GM19455 (cell line): ENCODE measurements around the gene MYOG.

ENCODE experiments used
- ATAC-seq: cut with Tn5 transposase; IDR thresholded peaks from one replicate; pipeline ENCODE4 v1.9.1; 2021; ENCODE audit not compliant: unreplicated experiment

MYOG gene

DNA sequence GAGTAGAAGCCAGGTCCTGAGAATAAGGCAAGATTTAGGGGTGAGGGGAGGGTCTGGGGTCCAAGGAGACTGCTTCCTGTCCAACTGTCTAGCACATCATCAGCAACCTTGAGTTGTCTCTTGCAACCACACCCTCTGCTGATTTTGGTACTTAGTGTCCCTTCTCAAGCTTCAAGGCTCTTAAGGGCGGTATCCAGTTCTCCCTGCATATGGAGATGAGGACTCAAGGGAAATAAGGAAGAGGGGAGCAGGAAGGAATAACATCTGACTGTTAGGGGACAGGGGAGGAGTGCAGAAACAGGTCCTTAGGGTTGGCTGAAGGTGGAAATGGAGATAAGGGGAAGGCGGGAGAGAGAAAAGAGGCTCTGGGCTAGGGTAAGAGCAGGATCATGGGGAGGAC, 12.3 kb downstream of the MYOG start:
- ATAC-seq: no peak

DNA sequence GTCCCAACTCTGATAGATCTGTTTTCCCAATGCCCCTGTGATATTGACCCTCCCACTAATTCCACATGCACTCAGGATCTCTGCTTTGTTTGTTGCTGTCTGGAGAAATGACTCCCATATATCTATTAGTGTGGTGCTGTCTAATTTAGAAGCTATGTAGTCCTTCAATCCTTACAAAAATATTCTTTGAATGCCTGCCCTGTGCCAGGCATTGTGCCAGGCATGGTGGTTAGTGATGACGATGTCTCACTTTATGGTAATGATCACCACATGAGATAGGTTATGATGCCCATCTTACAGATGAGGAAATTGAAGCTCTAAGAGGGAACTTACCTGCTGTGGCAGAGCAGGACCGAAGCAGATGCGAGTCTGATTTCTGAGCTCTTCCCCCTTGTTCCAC, 12.9 kb downstream of the MYOG start:
- no peak for ATAC-seq

DNA sequence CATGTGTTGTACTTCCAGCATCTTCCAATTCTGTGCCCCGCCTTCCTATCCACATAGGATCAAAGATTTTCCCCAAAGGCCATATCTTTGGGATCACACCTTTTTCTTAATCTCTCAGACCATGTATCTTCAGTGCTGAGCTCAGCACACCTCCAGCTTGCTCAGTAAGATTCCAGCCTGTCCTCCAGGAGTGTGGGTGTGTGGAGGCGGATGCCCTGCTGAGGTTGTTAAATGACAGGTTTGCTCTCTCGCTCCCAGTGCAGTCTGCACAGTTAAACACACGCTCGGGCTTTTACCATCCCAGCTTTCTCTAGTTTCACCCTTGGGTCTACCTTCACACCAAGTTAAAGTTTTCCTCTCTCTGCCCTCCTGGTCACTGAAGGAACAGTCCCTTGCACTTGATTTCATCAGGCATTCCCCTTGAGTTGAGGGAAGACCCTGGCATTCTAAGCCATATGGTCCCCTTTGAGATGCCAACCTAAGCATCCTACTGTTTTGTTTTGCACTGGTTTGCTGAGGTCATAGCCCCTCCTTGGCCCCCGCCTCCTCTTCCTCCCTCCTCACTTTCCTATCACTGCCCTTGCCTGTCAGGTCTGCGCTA, 13.7 kb downstream of the MYOG start:
- no peak for ATAC-seq

DNA sequence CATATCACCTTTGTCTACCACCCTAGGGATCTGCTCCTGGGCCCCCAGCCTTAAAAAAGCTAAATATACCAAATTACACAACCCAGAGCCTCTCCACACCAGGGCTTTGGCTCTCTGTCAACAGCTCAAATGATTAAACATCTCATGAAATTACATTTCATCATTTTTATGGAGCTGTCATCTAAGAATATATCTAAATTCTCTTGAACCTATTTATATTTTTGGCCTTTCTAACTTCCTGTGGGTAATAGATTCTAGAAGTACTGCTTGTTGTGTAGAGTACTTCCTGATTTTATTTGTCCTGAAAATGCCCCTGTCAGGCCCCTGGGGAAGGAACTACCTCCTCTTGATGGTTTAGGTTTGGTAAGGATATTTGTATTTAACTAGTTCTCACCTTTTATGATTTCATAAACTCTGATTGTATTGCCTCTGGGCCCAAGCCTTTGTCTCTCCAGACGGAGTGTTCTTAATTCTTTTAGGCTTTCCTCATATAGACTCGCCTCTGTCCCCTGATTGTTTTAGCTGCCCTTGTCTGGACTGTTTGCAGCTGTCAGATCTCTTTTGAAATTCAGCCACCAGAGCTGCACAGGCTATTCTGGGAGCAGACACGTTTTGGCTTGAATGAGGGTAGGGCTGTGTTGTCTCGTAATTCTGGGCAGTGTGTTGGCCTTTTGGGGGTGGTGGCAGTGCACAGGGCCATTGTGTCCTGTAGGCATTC, 16.6 kb downstream of the MYOG start:
- no peak for ATAC-seq

DNA sequence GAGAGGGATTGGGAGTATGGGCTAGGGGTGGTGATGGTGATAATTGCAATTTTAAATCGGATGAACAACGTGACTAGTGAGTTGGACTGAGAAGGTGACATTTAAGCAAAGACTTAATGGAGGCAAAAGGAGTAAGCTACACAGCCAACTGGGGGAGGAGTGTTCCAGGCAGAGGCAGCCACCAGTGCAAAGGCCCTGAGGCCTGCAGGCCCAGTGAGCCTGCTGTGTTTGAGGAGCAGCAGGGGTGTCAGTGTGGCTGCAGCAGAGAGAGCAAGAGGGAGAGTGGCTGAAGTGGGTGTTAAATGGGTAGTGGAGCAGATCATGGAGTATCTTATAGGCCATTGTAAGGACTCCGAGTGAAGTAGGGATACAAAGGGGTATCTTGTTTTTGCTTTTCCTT, 18.8 kb downstream of the MYOG start:
- ATAC-seq: no peak

DNA sequence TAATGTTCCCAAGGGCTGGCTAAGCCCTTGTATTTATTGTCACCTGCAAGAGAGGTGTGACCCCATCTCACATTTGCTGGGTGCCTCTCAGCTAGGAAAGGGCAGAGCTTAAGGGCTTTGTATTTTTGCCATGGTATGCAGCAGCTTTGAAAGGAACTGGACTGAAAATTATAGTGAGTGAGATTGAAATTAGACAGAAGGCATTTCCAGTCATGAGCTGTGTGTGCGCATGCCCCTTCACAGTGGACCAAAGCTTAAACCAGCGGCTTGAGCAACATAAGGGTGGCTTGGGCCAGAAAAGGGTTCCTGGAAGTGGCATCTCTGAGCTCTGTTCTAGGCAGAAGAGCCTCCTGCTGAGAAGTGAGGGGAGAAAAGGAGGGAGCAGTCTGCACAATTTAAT, 19.8 kb downstream of the MYOG start:
- ATAC-seq: no peak

DNA sequence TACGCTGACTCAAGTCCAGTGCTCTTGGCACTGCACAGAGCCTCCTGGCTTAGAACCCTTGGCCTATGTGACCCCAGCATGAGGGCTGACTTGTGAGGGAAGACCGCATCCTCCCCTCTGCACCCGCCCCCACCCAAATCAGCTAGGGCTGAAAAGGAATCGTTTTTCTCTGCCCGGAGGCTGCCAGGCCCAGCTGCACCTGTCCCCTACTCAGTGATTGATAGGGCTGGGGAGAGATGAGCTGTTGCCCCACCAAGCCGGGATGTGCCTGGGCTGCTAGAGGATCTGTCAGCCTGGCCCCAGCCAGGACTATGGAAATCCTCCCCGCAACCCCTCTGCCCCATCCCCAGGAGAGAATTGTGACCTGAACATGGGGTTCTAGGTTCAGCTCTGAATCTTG, 20.6 kb downstream of the MYOG start:
- no peak for ATAC-seq

DNA sequence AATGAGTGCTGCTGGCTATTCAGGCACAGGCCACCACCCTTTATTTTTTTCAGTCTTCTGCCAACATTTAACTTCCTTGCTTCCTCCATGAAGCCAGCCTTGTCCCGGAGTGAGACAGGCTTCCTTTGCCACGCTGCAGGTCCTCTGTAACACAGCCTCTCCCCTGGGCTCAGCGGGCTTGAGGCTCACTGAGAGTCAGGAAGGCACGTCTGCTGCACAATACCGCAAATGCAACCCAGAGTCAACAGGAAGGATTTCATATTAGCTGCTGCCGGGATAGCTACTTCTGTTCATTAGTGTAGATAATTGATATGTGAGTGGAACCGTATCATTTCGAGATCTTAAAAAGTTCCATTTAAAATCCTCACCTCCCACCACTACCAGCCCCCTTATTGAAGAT, 22.5 kb downstream of the MYOG start:
- no peak for ATAC-seq

DNA sequence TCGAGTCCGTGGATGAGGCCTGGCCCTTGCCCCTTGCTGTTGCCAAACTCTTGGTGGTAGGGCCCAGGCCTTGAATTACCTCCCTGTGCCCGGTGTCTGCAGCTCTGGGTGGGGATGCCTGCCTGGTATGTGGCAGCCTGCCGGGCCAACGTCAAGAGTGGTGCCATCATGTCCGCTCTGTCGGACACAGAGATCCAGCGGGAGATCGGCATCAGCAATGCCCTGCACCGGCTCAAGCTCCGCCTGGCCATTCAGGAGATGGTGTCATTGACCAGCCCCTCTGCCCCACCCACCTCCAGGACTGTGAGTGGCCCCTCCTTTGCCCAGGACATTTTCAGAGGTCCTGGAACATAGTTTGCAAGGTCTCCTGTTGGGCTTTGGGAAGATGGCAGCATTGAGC, 25.7 kb downstream of the MYOG start:
- no peak for ATAC-seq

DNA sequence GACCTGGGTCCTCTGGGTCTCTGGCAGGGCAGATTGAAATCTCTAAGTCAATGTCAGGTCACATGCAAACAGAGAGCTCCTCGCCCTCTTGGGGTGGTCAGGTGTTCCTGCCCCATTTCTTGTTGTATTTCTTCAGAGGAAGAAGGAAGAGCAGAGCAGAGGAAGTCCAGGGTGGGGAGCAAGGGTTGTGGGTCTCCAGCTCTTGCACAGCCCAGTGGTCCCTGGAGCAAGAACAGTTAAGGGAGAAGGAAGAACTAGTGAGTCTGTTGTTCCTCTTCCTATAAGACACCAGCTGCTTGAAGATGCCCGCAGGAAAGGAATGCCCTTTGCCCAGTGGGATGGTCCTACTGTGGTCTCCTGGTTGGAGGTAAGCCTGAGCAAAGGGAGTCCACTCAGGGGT, 26.3 kb downstream of the MYOG start:
- no peak for ATAC-seq

DNA sequence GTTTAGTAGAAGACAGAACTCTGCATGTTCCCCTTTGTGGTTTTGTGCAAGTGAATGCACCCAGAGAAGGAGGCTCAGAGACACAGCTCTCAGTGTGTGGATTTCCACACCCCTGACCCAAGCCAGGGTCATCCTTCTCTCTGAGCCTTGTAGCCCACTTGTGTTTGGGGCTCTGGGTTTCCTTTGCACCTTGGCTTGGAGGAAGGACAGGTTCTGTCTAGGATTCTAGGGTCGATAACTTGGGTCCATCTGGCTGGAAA, 27.2 kb downstream of the MYOG start:
- ATAC-seq: no peak

DNA sequence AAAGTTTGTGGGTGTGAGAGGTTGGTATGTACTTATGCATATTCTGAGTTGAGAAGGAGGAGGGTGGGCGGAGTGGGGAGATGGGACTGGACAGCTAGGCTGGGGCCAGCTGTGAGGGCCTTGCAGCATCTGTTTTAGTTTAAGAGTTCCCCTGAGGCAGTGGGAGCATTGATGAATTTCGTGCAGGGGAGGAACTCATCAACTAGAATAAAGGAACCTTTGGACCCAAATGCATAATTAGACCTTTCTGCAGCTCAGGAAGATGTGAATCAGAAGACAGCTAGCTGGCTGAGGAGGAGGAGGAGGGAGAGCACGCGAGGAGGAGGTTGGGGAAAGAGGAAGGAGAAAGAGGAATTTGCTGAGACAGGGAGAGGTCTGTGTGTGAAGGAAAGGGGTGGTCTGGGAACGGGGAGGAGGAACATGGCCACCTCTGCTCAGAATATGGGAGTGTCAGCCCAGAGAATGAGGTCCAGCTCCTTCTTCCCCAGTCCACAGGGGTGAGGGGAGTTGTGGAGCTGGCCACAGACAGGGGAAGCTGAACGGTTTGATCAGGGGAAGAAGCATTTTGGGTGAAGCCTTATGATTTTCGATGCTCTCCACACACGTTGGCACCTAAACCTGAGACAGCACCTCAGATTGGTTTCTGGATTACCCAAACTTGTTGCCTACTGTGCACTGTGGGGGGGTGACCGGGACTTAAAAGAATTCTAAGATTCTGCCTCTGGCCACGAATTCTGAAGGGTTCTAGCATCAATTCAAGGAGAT, 27.7 kb downstream of the MYOG start:
- no peak for ATAC-seq

DNA sequence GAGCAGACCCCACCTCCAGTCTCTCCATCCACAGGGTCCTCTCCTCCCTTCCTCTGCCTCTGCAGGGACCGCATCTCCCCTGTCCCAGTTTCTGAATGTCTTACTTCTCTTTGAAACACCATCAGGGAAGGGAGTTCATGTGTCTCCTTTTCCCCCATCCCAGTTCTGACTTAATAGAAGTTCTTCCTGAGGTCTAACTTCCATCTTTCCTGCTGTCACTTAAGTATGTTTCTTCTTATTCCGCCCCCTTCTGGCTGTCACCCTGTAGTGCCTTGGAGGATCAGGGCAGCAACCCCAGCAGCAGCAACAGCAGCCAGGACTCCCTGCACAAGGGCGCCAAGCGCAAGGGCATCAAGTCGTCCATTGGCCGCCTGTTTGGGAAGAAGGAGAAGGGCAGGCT, 29.3 kb downstream of the MYOG start:
- ATAC-seq: no peak

DNA sequence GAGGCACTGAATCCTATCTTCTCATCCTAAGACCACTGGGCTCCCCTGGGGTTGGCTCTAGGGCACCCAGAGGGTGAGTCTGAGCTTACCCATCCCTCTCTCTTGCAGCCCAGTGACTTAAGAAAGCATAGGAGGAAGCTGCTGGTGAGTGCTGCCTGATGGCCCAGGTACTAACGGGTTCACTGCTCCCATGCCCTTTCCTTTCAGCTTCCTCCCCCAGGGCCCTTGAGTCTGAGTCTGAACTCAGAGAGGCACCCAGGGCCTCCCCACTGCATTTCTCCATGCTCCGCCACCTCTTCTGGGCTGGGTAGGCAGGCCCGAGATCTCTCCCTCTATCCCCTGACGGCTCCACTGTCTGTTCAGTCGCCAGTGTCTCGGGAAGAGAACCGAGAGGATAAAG, 29.8 kb downstream of the MYOG start:
- no peak for ATAC-seq

DNA sequence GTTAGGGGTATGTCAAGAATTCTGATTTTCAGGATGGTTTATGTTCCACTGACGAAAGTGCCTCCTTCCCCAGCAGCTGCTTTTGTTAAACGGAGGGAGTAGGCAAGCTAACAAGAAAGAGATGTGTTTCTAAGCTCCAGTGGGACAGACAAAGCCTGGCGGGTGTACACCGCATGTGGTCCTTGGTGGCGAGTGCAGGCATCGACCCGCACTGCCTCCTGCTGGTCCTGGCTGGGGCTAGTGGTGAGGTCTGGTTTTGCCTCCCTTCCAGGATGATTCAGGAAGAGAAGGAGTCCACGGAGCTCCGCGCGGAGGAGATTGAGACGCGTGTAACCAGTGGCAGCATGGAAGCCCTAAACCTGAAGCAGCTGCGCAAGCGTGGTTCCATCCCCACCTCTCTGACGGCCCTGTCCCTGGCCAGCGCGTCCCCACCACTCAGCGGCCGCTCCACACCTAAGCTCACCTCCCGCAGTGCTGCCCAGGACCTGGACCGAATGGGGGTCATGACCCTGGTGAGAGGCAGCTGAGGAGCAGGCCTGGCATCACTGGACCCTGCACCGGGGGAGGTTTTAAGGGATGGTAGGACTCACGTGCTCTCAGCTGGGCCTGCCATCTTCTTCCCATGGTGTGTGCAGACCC, 30.5 kb downstream of the MYOG start:
- ATAC-seq: no peak

DNA sequence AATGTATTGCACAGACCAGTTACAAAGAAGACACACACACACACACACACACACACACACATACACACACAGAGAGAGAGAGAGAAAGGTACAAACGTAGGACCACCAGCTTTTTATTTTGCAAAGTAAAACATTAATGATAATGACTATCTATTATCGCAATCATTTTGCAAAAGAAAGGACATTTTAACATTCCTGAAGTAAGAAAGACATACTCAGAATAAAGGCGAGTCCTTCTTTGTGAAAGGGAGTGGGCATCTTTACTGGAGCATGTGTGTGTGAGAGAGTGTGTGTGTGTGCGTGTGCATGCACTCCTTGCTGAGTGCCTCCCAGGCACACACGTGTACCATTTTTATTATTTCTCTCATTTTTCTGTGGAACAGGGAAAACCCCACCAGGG, 31.2 kb downstream of the MYOG start:
- ATAC-seq: no peak

DNA sequence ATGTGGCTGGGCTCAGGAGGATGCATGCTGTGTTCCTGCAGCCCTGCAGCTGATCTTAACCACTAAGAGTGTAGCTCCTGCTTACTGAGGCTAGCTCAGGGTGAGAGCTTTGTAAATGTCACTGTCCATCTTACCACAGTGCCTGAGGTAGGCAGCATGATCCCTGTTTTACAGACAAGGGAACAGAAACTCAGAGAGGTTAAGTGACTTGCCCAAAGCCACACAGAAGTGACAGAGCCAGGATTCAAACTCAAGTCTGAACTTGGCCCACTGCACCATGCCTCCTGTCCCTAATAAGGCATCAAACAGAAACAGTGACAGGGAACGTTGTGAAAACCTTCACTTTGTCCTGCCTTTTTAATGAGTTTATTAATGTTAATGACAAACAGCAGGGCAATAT, 31.6 kb downstream of the MYOG start:
- ATAC-seq: no peak

DNA sequence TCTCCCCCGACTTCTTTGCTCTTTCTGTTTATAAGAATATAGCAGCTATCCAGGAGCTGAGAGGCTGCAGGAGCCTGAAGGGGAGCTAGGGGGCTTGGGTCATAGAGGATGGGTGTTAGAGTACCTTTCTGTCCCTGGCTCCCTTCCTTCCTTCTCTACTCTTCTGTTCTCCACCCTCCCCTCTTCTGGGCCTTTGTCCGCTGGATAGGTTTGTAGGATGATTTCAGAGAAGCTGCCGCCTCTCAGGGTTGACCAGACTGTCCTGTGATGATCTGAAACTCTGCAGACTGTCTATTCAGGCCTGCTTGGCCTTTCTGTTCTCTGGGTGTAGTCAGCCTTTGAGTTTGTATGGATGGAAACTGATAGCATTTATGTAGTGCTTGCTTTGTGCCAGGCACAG, 33.2 kb downstream of the MYOG start:
- no peak for ATAC-seq

DNA sequence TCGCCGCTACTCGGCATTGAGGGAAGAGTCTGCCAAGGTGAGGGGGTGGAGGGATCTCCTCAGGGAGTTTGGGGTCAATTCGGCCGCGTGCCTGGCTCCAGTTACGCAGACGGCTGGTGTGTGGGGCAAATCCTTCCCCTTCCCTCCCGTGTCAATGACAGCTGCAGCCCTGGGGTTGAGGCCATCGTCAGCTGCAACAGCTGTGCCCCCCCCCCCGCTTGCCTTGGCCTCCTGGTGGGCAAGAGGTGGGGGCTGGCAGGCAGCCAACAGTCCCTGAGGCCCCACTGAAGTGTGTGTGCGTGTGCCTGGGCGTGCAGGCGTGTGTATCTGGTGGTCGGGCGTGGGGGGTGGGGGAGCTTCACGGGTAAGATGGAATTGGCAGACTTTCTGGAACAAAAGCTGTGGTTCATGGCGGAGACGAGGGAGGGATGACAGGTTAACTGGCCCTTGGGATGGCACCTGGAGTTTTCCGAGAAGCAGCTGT, 33.9 kb downstream of the MYOG start:
- no peak for ATAC-seq

DNA sequence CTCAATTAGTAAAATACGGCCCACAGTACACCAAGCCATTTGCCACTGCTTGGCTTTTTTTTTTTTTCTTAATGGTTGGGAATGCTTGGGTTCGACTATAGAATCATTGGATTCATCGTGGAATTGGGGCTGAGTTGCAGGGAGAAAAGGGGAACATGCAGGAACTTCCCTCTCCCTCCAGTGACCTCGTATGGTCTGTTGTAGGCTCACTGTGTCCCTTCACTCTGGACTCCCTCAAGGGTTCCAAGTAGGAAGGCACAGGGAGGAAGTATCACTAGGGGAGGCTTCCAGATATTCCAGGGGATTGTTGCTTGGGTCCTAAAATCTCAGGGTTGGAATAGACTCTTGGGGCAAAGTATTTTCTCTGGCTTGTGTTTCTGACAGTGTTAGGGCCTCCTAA, 35.0 kb downstream of the MYOG start:
- ATAC-seq: no peak

DNA sequence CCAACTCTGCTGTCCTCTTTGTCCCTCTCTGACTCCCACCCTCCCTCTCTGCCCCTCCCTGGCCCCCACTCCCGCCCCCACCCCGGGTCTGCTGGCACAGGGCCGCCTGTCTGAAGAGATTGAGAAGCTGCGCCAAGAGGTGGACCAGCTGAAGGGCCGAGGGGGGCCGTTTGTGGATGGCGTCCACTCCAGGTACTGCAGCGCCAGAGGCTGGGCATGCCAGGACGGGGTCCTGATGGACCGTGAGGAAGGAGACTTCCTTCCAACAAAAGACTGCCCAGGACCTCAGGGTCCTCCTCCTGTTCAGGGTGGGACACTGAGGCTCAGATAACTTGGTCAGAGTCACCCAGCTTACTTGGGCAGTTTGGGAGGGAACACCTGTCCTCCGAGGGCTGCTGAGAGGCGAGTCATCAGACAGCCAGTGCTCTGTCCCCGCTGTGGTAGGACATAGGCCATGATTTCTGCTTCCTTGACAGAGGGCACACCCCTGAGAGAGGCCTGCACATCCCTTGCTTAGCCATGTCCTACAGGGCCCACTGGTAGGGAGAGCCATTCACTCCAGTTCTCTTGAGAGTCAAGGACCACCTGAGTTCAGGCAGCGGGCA, 36.1 kb downstream of the MYOG start:
- ATAC-seq: no peak

DNA sequence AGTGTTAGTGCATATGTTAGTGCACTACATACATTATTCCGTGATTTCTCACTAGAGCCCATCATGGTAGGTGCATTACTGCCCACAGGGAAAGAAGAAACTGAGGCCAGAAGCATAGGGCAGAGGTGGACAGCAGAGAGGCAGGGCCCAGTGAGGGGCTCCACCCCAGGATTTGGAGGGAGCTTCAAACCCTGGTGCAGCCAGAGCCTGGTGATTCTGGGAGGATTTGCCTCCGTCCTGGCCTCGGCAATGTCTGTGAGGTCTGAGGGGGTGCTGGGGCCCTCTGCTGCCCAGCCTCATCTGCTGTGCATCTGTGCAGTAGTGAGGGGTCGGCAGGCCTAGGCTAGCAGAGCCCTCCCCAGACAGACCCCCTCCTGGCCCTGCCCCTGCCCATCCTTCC, 36.7 kb downstream of the MYOG start:
- ATAC-seq: no peak
